Vagina (tissue), 2 donors: Measurements from ENCODE around the gene RPL36. TPM values are rescaled to one million over a fixed set of nuclear protein-coding genes. Genes with fewer than 3 reads are reported as not detected.

Source experiments
- DNase-seq, 2 donors: peaks; one replicate each; pipeline ENCODE4 v3.0.0-alpha.2; 2017; ENCODE audit errors: extremely low spot score in 2 of 2
- H3K27ac ChIP-seq: fragments of 200-600 bp; sonication (generic); one replicate; pipeline ENCODE4 v1.5.1; 2019
- H3K27me3 ChIP-seq: fragments of 200-600 bp; sonication (generic); one replicate; pipeline ENCODE4 v1.5.1; 2019
- H3K36me3 ChIP-seq, 2 donors: fragments of 200-600 bp; sonication (generic); one replicate each; pipeline ENCODE4 v1.5.1; 2017 to 2019
- H3K4me1 ChIP-seq: fragments of 200-600 bp; sonication (generic); one replicate; pipeline ENCODE4 v1.5.1; 2019
- H3K4me3 ChIP-seq, 2 donors: fragments of 200-600 bp; sonication (generic); 1 replicate in 1 of 2; 2 replicates in 1 of 2; pipeline ENCODE4 v1.5.1; 2016 to 2019
- H3K9me3 ChIP-seq: fragments of 200-600 bp; sonication (generic); one replicate; pipeline ENCODE4 v1.5.1; 2019
- CTCF ChIP-seq, 3 experiments: fragments of 450-650 bp in 2 of 3; fragments of 200-600 bp in 1 of 3; sonication (generic) in 1 of 3; IDR thresholded peaks; one replicate each; pipeline ENCODE4 v1.5.1; 2017 to 2019; ENCODE audit warnings: antibody characterized with exemption in 3 of 3, mild to moderate bottlenecking in 2 of 3, moderate library complexity in 2 of 3
- POLR2A ChIP-seq, 2 donors: fragments of 450-650 bp; IDR thresholded peaks; one replicate each; pipeline ENCODE4 v1.6.1; 2017; ENCODE audit warnings: antibody characterized with exemption in 2 of 2, mild to moderate bottlenecking in 2 of 2, moderate library complexity in 2 of 2
- POLR2AphosphoS5 ChIP-seq, 2 donors: sonication (generic); formaldehyde crosslinking; IDR thresholded peaks; one replicate each; pipeline ENCODE4 v1.9.0; 2017; ENCODE audit warnings: antibody characterized with exemption in 2 of 2, mild to moderate bottlenecking in 2 of 2, low read depth in 1 of 2; ENCODE audit not compliant: insufficient read depth in 1 of 2
- intact Hi-C: fragments of 100-400 bp; cut with DNase I; formaldehyde crosslinking; loops from one replicate; pipeline ENCODE4 v1.15.1; 2023
- total RNA-seq: library from RNA; depleted of rRNA; stranded (reverse); fragments of >200 nt; gene quantifications from one replicate; pipeline ENCODE4 v1.2.3, GENCODE V29; 2016

Gene RPL36
- total RNA-seq, 1 donor from 2014 or later: 703 TPM

DNA sequence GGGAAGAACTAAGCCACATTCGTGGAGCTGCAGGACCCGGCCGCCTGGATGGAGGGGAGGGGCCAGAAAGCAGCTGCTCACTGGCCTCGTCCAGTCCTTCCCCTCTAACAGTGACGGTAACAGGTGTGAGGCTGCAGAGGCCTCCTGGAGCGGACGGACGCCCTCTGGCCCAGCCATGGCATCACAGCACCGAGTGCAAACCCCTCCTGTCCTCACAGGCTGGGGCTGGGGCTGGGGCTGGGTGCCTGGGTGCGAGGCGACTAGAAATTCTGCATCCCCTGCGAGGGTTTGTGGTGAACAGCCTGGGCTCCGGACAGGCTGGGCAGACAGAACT lies 13.4 kb upstream of the RPL36 start:
- Histone ChIP-seq H3K36me3 (no peaks in the 10 kb centered on the region), H3K4me3 (no peak overlapping the region), H3K4me1 (peaks cover 21% of the 10 kb centered on the region), H3K27ac (no peak overlapping the region), H3K9me3 (no peaks in the 10 kb centered on the region), H3K27me3 (no peaks in the 10 kb centered on the region)
- TF ChIP-seq CTCF (IDR thresholded peaks at IDR 0.05) (no peak), POLR2AphosphoS5 (IDR thresholded peaks at IDR 0.05; ENCODE audit: insufficient read depth in 1 of 2, low read depth in 1 of 2) (no peak), POLR2A (IDR thresholded peaks at IDR 0.05) (no peak)
- intact Hi-C loops: no loop called here
- DNase-seq: no peak

GRCh38 chr19:5677136-5677535 lies 13.0 kb upstream of the RPL36 start:
- Histone ChIP-seq H3K27ac (no peak overlapping the region), H3K9me3 (no peaks in the 10 kb centered on the region), H3K4me1 (peaks cover 21% of the 10 kb centered on the region), H3K4me3 (no peak overlapping the region), H3K27me3 (no peaks in the 10 kb centered on the region), H3K36me3 (no peaks in the 10 kb centered on the region)
- TF ChIP-seq POLR2A (IDR thresholded peaks at IDR 0.05) (no peak), POLR2AphosphoS5 (IDR thresholded peaks at IDR 0.05; ENCODE audit: insufficient read depth in 1 of 2, low read depth in 1 of 2) (no peak), CTCF (IDR thresholded peaks at IDR 0.05) (no peak)
- intact Hi-C loops: no loop called here
- no peak for DNase-seq

- intact Hi-C loops: no loop called here
- Histone ChIP-seq H3K27ac (no peak overlapping the region), H3K4me1 (peaks cover 21% of the 10 kb centered on the region), H3K9me3 (no peaks in the 10 kb centered on the region), H3K4me3 (no peak overlapping the region), H3K27me3 (no peaks in the 10 kb centered on the region), H3K36me3 (no peaks in the 10 kb centered on the region)
- no peak for DNase-seq
- TF ChIP-seq CTCF (IDR thresholded peaks at IDR 0.05) (no peak), POLR2A (IDR thresholded peaks at IDR 0.05) (no peak), POLR2AphosphoS5 (IDR thresholded peaks at IDR 0.05; ENCODE audit: insufficient read depth in 1 of 2, low read depth in 1 of 2) (no peak)
Observed at GRCh38 chr19:5677580-5677979, 12.5 kb upstream of the RPL36 start.

DNA sequence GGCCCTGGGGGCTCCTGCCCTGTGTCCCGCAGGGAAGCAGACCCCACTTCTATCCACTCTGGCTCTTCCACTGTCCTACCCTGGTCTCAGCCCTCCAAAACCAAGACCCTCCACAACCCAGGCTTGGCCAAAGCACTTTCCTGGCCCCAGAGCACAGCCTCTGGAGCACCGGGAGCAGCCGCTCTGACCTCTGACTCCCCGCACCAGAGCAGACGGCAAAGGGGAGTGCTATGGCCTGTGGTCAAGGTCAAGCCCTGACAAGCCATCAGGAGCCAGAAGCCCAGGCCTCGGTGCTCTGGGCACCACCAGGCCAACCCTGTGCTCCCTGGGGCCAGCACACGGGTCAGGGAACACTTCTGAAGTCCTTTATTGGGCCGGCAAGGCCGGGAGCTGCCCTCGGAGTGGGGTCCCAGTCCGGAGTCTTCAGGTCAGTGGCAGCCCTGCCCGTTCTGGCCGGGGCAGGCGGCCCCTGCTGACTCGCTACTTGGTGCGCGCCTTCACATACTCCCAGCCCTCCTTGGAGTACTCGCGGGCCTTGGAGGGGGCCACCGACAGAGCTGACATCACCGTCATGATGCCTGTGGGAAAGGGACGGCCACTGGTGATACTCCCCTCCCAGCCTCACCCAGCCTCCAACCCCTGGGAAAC lies 11.9 kb upstream of the RPL36 start:
- Histone ChIP-seq H3K4me1 (peaks cover 21% of the 10 kb centered on the region), H3K9me3 (no peaks in the 10 kb centered on the region), H3K27ac (no peak overlapping the region), H3K36me3 (no peaks in the 10 kb centered on the region), H3K4me3 (no peak overlapping the region), H3K27me3 (no peaks in the 10 kb centered on the region)
- no peak for TF ChIP-seq POLR2A (IDR thresholded peaks at IDR 0.05)
- no peak for TF ChIP-seq CTCF (IDR thresholded peaks at IDR 0.05)
- no peak for TF ChIP-seq POLR2AphosphoS5 (IDR thresholded peaks at IDR 0.05; ENCODE audit: insufficient read depth in 1 of 2, low read depth in 1 of 2)
- no peak for DNase-seq
- intact Hi-C loops: no loop called here

GRCh38 chr19:5679289-5680083 lies 10.6 kb upstream of the RPL36 start:
- peaks cover 21% of the 10 kb centered on the region for H3K4me1 ChIP-seq
- H3K36me3 ChIP-seq: no peaks in the 10 kb centered on the region
- no peak for DNase-seq
- H3K27me3 ChIP-seq: no peaks in the 10 kb centered on the region
- H3K4me3 ChIP-seq: peak overlapping the region; percentile 85 to 96
- TF ChIP-seq CTCF (IDR thresholded peaks at IDR 0.05) (no peak), POLR2A (IDR thresholded peaks at IDR 0.05) (no peak), POLR2AphosphoS5 (IDR thresholded peaks at IDR 0.05; ENCODE audit: insufficient read depth in 1 of 2, low read depth in 1 of 2) (no peak)
- peak overlapping the region; percentile 90 for H3K27ac ChIP-seq
- H3K9me3 ChIP-seq: no peaks in the 10 kb centered on the region
- intact Hi-C loops: no loop called here
